GM19324 (cell line): Measurements from ENCODE around the gene GLYATL1B.
"Not testable (repeated sequence)": the region's sequence is repeated elsewhere in the genome, so short reads cannot be mapped to it uniquely, and the experiment has no call there.

Experiments
- ATAC-seq: cut with Tn5 transposase; IDR thresholded peaks from one replicate; pipeline ENCODE4 v1.9.1; 2021; ENCODE audit warnings: mild to moderate bottlenecking, moderate library complexity; ENCODE audit not compliant: unreplicated experiment, low FRiP score

Gene GLYATL1B

GRCh38 chr11:59095225-59095624, 9.1 kb downstream of the GLYATL1B start:
- peak; percentile 85 for ATAC-seq

- ATAC-seq = not testable (repeated sequence)
These were observed 10.0 kb downstream of the GLYATL1B start for GRCh38 chr11:59095972-59096575.

GRCh38 chr11:59097113-59097708, 11.1 kb downstream of the GLYATL1B start:
- ATAC-seq = no peak

GRCh38 chr11:59097938-59098337, 11.8 kb downstream of the GLYATL1B start:
- ATAC-seq = not testable (repeated sequence)

GRCh38 chr11:59102259-59102765, 16.2 kb downstream of the GLYATL1B start:
- peak; percentile 81 for ATAC-seq

- peak; percentile 56 for ATAC-seq
These were observed 20.5 kb downstream of the GLYATL1B start, which contains the start of gene FAM111B for GRCh38 chr11:59106363-59107336. Gene FAM111B, plus strand, starts transcription at chr11:59107237. Its CDS starts 2,389 bp downstream, at chr11:59109626.

GRCh38 chr11:59107721-59108120, 21.6 kb downstream of the GLYATL1B start:
- not testable (repeated sequence) for ATAC-seq

- no peak for ATAC-seq
These were observed 26.4 kb downstream of the GLYATL1B start for GRCh38 chr11:59112494-59112893.

GRCh38 chr11:59114344-59114743, 28.2 kb downstream of the GLYATL1B start:
- ATAC-seq = no peak

- ATAC-seq = no peak
These were observed 29.4 kb downstream of the GLYATL1B start for GRCh38 chr11:59115553-59115952.

GRCh38 chr11:59117774-59118173, 31.7 kb downstream of the GLYATL1B start:
- no peak for ATAC-seq

- no peak for ATAC-seq
These were observed 33.7 kb downstream of the GLYATL1B start for GRCh38 chr11:59119826-59120225.

- ATAC-seq = peak; percentile 91
These were observed 49.7 kb downstream of the GLYATL1B start for GRCh38 chr11:59135648-59136461.

- ATAC-seq = not testable (repeated sequence)
These were observed 50.4 kb downstream of the GLYATL1B start for GRCh38 chr11:59136551-59136950.

- ATAC-seq = no peak
These were observed 51.1 kb downstream of the GLYATL1B start for GRCh38 chr11:59137190-59137589.

- no peak for ATAC-seq
These were observed 52.5 kb downstream of the GLYATL1B start for GRCh38 chr11:59138643-59139042.

GRCh38 chr11:59141191-59141590, 55.1 kb downstream of the GLYATL1B start:
- ATAC-seq = no peak

GRCh38 chr11:59141673-59142460, 55.8 kb downstream of the GLYATL1B start:
- ATAC-seq = peak; percentile 2
